ENCODE results near the gene LRG1. TPM values are rescaled to one million over a fixed set of nuclear protein-coding genes. Genes with fewer than 3 reads are reported as not detected.
A peak's percentile ranks its signal among the peaks of the same experiment; 100 is the strongest.

LRG1 gene
- total and polyA plus RNA-seq, 3 experiments from 2014 or later: 0.06 TPM; not detected in 2

DNA sequence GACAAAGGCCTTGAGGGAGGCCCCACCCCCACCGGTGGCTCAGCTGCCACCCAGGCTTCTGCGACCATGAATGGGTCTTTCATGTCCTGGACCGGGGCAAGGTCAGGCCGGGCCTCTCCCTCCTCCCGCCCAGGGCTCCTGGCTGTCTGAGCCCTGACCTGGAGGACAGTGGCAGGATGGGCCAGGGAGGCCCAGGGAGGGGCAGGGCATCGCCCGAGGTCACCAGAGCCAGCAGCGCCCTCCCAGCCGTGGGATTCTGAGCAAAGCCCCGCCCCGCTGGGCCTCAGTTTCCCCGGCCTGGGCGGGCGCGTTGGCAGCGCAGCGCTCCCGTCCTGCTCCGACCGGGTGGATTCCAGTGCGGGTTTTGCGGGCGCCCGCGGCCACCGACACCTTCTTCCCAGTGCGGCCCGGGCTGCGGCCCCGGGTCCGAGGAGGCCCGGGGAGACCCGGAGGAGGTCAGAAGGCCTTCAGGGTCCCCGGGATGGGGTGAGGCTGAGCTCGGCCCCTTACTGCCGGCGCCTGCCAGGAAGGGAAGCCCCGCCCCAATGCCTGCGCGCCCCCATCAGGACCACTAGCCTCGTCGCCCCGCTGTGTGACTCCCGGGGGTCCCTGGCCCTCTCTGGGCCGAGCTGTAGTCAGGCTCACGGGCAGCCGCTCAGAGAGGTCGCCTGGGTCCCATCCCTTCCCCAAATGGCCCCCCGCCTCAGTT, 44.3 kb upstream of the LRG1 start:
- CTCF ChIA-PET: interaction anchor here (2.3 kb wide), 1 partner anchor 52 kb away, joined by 5 read pairs; no protein-coding TSS in a partner anchor
- H3K4me3 Mint-ChIP-seq: peak overlapping the region in 1 of 7 donors; percentile 68
- POLR2A ChIA-PET: no interaction called here
- no peak for DNase-seq
- H3K4me1 Mint-ChIP-seq: peaks cover 9 to 12% (median 9%) of the 10 kb centered on the region in 3 donors
- no peaks in the 10 kb centered on the region for H3K4me1 ChIP-seq (ENCODE audit: insufficient read depth, low read length)
- H3K36me3 Mint-ChIP-seq: no peaks in the 10 kb centered on the region
- peaks cover 36 to 52% of the 10 kb centered on the region in 2 donors for H3K27me3 Mint-ChIP-seq
- H3K27ac Mint-ChIP-seq: no peak overlapping the region
- H3K9me3 Mint-ChIP-seq: no peaks in the 10 kb centered on the region
- peaks cover 44% of the 10 kb centered on the region for H3K27me3 ChIP-seq (ENCODE audit: insufficient read depth, low read length, poor library complexity, severe bottlenecking)
- no peaks in the 10 kb centered on the region for H3K9me3 ChIP-seq (ENCODE audit: low read length)
- H3K4me3 ChIP-seq (ENCODE audit: low read length): no peak overlapping the region
- no peaks in the 10 kb centered on the region for H3K36me3 ChIP-seq (ENCODE audit: insufficient read depth, low read length)
- no peak overlapping the region for H3K27ac ChIP-seq (ENCODE audit: low read depth, low read length)

DNA sequence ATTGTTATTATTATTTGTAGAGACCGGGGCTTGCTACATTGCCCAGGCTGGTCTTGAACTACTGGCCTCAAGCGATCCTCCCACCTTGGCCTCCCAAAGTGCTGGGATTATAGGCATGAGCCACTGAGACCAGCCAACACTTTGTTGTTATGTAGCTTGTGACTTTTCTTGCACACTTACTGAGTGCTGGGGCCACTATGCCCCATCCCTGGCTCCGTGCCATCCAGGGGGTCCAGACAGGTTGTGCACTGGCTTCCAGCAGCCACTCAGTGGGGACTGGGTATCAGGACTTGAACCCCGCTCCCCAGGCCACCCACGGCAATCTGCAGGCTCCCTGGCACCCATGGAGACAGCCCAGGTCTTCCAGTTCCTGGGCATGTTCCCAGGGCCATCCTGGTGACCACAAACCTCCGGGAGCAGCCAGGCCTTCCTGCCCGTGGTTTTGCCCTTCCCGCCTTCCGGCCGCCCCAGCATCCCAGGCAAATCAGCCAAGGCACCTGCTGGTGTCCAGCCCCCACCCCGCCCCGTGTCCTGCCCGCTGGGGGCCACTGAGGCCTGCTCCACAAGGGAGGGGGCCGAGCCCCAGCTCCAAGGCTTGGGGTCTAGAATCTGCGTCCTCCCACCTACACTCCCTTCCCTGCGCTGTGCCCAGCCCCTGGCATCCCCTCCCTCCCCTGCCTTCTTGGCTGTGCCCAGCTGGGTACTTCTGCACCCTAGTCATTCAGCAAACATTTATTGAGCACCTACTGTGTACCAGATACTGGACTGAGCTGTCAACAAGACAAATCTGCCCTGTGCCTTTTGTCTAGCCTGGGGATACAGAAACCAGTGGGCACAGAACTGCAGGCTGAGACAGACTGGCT, 43.4 kb upstream of the LRG1 start:
- Histone ChIP-seq H3K4me3 (ENCODE audit: low read length) (no peak overlapping the region), H3K36me3 (ENCODE audit: insufficient read depth, low read length) (no peaks in the 10 kb centered on the region), H3K4me1 (ENCODE audit: insufficient read depth, low read length) (no peaks in the 10 kb centered on the region), H3K27me3 (ENCODE audit: insufficient read depth, low read length, poor library complexity, severe bottlenecking) (peaks cover 44% of the 10 kb centered on the region), H3K9me3 (ENCODE audit: low read length) (no peaks in the 10 kb centered on the region), H3K27ac (ENCODE audit: low read depth, low read length) (no peak overlapping the region)
- CTCF ChIA-PET: interaction anchor here (2.3 kb wide), 1 partner anchor 53 kb away, joined by 5 read pairs; no protein-coding TSS in a partner anchor
- Mint-ChIP-seq H3K36me3 (no peaks in the 10 kb centered on the region), H3K9me3 (no peaks in the 10 kb centered on the region), H3K4me3 (peak overlapping the region in 3 of 7 donors; percentile 29 to 68 (median 45)), H3K27ac (no peak overlapping the region), H3K27me3 (peaks cover 42 to 57% of the 10 kb centered on the region in 2 donors), H3K4me1 (peaks cover 9 to 12% (median 9%) of the 10 kb centered on the region in 3 donors)
- no peak for DNase-seq
- POLR2A ChIA-PET: no interaction called here

DNA sequence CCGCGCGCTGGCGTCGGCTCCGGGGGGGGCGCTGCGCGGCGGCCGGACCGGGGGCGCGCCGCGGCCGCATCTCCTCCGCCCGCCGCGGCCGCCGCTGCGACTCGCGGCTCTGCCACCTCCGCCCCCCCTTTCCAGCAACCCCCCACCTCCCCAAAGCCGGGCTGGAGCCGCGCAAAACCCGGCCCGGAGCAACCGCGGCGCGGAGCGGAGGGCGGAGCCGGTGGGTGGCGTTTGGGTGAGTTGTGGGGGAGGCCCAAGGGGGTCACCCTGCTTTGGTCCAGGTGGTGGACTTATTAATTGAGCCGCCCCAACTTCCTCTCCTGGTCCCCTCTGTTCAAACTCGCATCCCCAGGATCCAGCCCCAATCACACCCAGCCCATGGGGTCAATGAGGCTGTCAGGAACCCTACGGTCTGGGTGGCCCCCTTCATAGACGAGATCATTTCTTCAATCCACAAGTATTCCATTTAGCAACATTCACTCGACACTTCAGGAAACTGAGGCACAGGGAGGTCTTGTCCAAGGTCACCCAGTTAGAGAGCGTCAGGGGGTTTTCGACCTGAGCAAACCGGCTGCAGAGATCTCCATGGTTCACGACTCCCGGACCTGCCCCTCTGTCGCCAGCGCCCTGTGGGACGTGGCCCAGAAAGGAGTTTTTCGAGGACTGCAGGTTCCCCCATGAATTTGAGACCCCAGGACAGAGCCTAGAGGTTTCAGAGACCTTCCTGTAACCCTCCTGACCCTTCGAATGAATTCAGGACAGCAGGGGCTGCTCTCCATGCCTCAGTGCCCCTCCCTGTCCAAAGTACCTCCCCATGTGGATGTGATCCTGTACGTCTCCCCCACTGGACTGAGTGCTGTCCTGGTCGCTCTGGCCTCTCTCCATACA, 42.1 kb upstream of the LRG1 start:
- peaks cover 39 to 55% of the 10 kb centered on the region in 2 donors for H3K27me3 Mint-ChIP-seq
- no peak for DNase-seq
- Histone ChIP-seq H3K9me3 (ENCODE audit: low read length) (no peaks in the 10 kb centered on the region), H3K36me3 (ENCODE audit: insufficient read depth, low read length) (no peaks in the 10 kb centered on the region), H3K4me3 (ENCODE audit: low read length) (no peak overlapping the region), H3K4me1 (ENCODE audit: insufficient read depth, low read length) (no peaks in the 10 kb centered on the region), H3K27ac (ENCODE audit: low read depth, low read length) (no peak overlapping the region), H3K27me3 (ENCODE audit: insufficient read depth, low read length, poor library complexity, severe bottlenecking) (peaks cover 44% of the 10 kb centered on the region)
- POLR2A ChIA-PET: no interaction called here
- CTCF ChIA-PET: interaction anchor here (2.3 kb wide), 1 partner anchor 54 kb away, joined by 5 read pairs; no protein-coding TSS in a partner anchor
- H3K36me3 Mint-ChIP-seq: no peaks in the 10 kb centered on the region
- no peaks in the 10 kb centered on the region for H3K9me3 Mint-ChIP-seq
- peaks cover 9 to 12% (median 9%) of the 10 kb centered on the region in 3 donors for H3K4me1 Mint-ChIP-seq
- peak overlapping the region in 1 of 8 donors; percentile 13 for H3K27ac Mint-ChIP-seq
- peak overlapping the region in 5 of 7 donors; percentile 24 to 63 (median 41) for H3K4me3 Mint-ChIP-seq

DNA sequence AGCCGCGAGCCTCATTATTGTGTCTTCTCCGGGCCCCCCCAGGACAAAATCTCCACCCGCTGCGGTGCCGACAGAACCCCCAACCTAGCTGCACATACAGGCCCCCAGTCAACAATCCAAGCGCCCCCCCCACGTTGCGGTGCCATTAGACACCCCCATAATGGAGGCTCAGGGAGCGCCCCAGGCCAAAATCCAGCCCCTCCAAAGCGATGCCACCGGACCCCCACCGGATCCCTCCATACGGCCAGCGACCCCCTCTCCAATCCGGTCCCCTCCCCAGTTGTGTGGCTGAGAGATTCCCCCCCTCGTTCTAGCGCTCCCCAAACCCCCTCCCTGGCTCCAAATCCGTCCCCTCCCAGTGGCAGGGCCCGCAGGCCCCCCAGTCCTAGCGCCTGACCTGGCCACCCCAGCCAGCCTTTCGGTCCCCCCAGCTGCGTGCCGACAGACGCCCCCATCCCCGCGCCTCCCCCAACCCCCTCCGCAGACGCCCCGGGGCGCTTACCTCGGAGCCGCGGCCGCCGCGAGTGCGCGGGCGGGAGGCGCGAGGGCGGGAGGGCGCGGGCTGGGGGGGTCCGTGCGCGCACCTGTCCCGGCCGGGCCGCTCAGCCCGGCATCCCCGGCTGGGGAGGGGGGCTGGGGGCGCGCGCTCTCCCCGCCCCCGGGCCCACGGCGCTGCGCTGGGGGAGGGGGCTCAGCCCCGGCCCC, 41.3 kb upstream of the LRG1 start:
- Mint-ChIP-seq H3K9me3 (no peaks in the 10 kb centered on the region), H3K4me3 (peak overlapping the region in 1 of 7 donors; percentile 5), H3K36me3 (no peaks in the 10 kb centered on the region), H3K27ac (no peak overlapping the region), H3K4me1 (peaks cover 9 to 12% (median 9%) of the 10 kb centered on the region in 3 donors), H3K27me3 (peaks cover 40 to 59% of the 10 kb centered on the region in 2 donors)
- no peak overlapping the region for H3K4me3 ChIP-seq (ENCODE audit: low read length)
- POLR2A ChIA-PET: no interaction called here
- no peak for DNase-seq
- no peaks in the 10 kb centered on the region for H3K4me1 ChIP-seq (ENCODE audit: insufficient read depth, low read length)
- no peaks in the 10 kb centered on the region for H3K9me3 ChIP-seq (ENCODE audit: low read length)
- H3K36me3 ChIP-seq (ENCODE audit: insufficient read depth, low read length): no peaks in the 10 kb centered on the region
- CTCF ChIA-PET: interaction anchor here (2.4 kb wide), 1 partner anchor 55 kb away, joined by 9 read pairs; no protein-coding TSS in a partner anchor
- H3K27me3 ChIP-seq (ENCODE audit: insufficient read depth, low read length, poor library complexity, severe bottlenecking): peaks cover 41% of the 10 kb centered on the region
- no peak overlapping the region for H3K27ac ChIP-seq (ENCODE audit: low read depth, low read length)

DNA sequence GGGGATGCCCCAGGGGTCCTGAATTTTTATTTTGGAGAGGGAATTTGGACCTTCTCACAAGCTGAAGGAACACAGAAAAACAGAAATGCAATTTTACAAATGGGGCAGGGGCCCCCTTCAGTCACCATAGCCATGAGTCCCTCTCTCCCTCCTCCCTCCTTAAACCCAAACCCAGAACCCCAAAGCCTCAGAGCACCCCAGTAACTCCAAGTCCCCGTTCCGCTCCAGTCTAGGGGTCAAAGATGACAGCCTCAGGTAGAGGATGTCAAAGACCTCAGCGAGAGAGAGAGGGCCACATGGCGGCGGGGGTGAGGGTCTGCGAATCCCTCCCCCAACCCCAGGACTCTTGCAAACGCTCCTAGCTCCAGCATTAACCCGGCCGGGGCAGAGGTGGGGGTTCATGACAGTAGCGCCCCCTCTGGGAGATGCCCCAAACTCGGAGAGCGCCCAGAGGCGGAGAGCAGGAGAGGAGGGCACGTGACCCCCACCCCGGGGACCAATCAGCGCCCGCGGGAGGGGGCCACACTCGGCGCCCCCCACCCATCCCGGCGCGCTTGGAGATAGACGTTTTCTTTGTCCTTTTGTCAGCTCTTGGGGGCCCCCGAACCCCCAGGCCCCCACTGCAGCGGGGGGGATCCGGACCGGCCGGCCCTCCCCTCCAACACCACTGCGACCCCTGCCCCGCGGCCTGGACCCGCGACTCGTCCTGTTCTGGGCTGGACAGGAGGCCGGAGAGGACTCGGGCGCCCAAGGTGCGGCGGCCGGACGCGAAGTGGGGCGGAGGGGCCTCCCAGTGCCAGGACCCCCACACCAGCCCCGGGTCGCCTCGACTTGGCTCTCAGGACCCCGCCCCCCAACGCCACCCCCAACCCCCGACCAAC, 40.4 kb upstream of the LRG1 start:
- H3K9me3 ChIP-seq (ENCODE audit: low read length): no peaks in the 10 kb centered on the region
- no peak for DNase-seq
- no peaks in the 10 kb centered on the region for H3K36me3 Mint-ChIP-seq
- H3K9me3 Mint-ChIP-seq: no peaks in the 10 kb centered on the region
- no peak overlapping the region for H3K4me3 Mint-ChIP-seq
- no peak overlapping the region for H3K27ac ChIP-seq (ENCODE audit: low read depth, low read length)
- peaks cover 37% of the 10 kb centered on the region for H3K27me3 ChIP-seq (ENCODE audit: insufficient read depth, low read length, poor library complexity, severe bottlenecking)
- CTCF ChIA-PET: interaction anchor here (2.4 kb wide), 1 partner anchor 56 kb away, joined by 9 read pairs; no protein-coding TSS in a partner anchor
- H3K4me1 ChIP-seq (ENCODE audit: insufficient read depth, low read length): no peaks in the 10 kb centered on the region
- H3K36me3 ChIP-seq (ENCODE audit: insufficient read depth, low read length): no peaks in the 10 kb centered on the region
- no peak overlapping the region for H3K27ac Mint-ChIP-seq
- peaks cover 45 to 57% of the 10 kb centered on the region in 2 donors for H3K27me3 Mint-ChIP-seq
- POLR2A ChIA-PET: no interaction called here
- peaks cover 9 to 12% (median 9%) of the 10 kb centered on the region in 3 donors for H3K4me1 Mint-ChIP-seq
- no peak overlapping the region for H3K4me3 ChIP-seq (ENCODE audit: low read length)

DNA sequence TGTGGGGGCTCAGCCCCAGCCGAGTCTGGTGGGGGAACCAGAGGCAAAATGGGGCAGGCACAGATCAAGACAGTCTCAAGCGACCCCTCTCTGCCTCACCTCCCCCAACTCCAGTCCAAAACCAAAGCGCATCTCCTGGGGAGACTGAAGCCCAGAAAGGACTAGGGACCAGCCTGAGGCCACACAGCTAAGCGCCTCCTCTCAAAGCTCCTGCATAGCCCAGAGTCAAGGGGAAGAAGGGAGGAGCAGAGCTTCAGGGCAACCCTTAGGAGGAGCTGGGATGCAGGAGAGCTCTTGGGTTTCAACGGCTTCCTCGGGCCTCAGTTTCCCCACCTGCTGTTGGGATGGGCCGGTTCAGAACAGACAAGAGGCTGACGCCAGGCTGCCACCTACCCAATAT, 39.6 kb upstream of the LRG1 start:
- H3K4me1 Mint-ChIP-seq: peaks cover 9 to 12% (median 9%) of the 10 kb centered on the region in 3 donors
- no peak overlapping the region for H3K27ac Mint-ChIP-seq
- POLR2A ChIA-PET: no interaction called here
- Histone ChIP-seq H3K4me1 (ENCODE audit: insufficient read depth, low read length) (no peaks in the 10 kb centered on the region), H3K9me3 (ENCODE audit: low read length) (no peaks in the 10 kb centered on the region), H3K27ac (ENCODE audit: low read depth, low read length) (no peak overlapping the region), H3K4me3 (ENCODE audit: low read length) (no peak overlapping the region), H3K27me3 (ENCODE audit: insufficient read depth, low read length, poor library complexity, severe bottlenecking) (peaks cover 32% of the 10 kb centered on the region), H3K36me3 (ENCODE audit: insufficient read depth, low read length) (no peaks in the 10 kb centered on the region)
- H3K4me3 Mint-ChIP-seq: peak overlapping the region in 1 of 7 donors; percentile 15
- H3K9me3 Mint-ChIP-seq: no peaks in the 10 kb centered on the region
- CTCF ChIA-PET: interaction anchor here (2.4 kb wide), 1 partner anchor 57 kb away, joined by 9 read pairs; no protein-coding TSS in a partner anchor
- H3K36me3 Mint-ChIP-seq: no peaks in the 10 kb centered on the region
- no peak for DNase-seq
- H3K27me3 Mint-ChIP-seq: peaks cover 43 to 55% of the 10 kb centered on the region in 2 donors
